Adrenal gland (tissue), 12 donors: ENCODE measurements around the gene MACROD2. TPM values are rescaled to one million over a fixed set of nuclear protein-coding genes. Genes with fewer than 3 reads are reported as not detected.

Experiments
- DNase-seq, 7 donors: peaks; one replicate each; pipeline ENCODE4 v3.0.0-alpha.2; 2019 to 2020
- H3K27ac ChIP-seq, 5 donors: fragments of 200-600 bp; sonication (generic) in 4 of 5; 1 replicate in 3 of 5; 2 replicates in 2 of 5; pipeline versions ENCODE4 v1.5.1 to v1.8.0; 2016 to 2020; ENCODE audit warnings: mild to moderate bottlenecking in 1 of 5
- H3K27me3 ChIP-seq: fragments of 200-600 bp; 2 replicates; pipeline ENCODE4 v1.8.0; 2021
- H3K36me3 ChIP-seq, 2 donors: fragments of 200-600 bp; replicated peaks in 1 of 2; 1 replicate in 1 of 2; 2 replicates in 1 of 2; pipeline versions ENCODE4 v1.5.1 to v1.8.0; 2018 to 2022
- H3K4me1 ChIP-seq, 2 donors: fragments of 200-600 bp; replicated peaks in 1 of 2; 1 replicate in 1 of 2; 2 replicates in 1 of 2; pipeline versions ENCODE4 v1.5.1 to v1.8.0; 2018 to 2021
- H3K4me3 ChIP-seq, 4 donors: fragments of 200-600 bp; sonication (generic) in 3 of 4; one replicate each; pipeline ENCODE4 v1.5.1; 2016 to 2018
- H3K9me3 ChIP-seq, 3 donors: fragments of 200-600 bp; sonication (generic) in 1 of 3; replicated peaks in 1 of 3; 1 replicate in 2 of 3; 2 replicates in 1 of 3; pipeline versions ENCODE4 v1.5.1 to v1.8.0; 2016 to 2021
- POLR2A ChIP-seq, 2 donors: fragments of 450-650 bp; IDR thresholded peaks; one replicate each; pipeline ENCODE4 v1.6.1; 2017; ENCODE audit warnings: antibody characterized with exemption in 2 of 2, mild to moderate bottlenecking in 2 of 2, moderate library complexity in 1 of 2
- WGBS, 4 donors: extraction: QIAGEN DNeasy Blood & Tissue Kit in 2 of 4; methylation state at CpG; one replicate each; pipeline versions ENCODE4 v1.1.5 to v1.1.7; 2013 to 2017; 5-methylcytosine and 5-hydroxymethylcytosine counted together
- intact Hi-C, 2 donors: fragments of 100-400 bp; cut with DNase I; formaldehyde crosslinking; loops; one replicate each; pipeline versions ENCODE4 v1.14.1 to v1.15.0; 2022 to 2023
- polyA plus RNA-seq, 3 donors: library from polyadenylated mRNA; stranded (reverse); fragments of 200-250 nt in 2 of 3; fragments of 350-450 nt in 1 of 3; fragmentation: Illumina TruSeq in 1 of 3; extraction: RNeasy Lipid Tissue Mini Kit (QIAGEN cat#74804) in 1 of 3; gene quantifications; one replicate each; pipeline ENCODE4 v1.2.3, GENCODE V29; 2013 to 2014
- total RNA-seq, 9 donors: library from RNA; depleted of rRNA in 4 of 9; stranded (reverse); fragments of >200 nt in 4 of 9; fragments of 120-200 nt in 1 of 9; fragmentation: NEBNext Ultra II Directional in 1 of 9; extraction: Animal tissue kit (Norgen Biotek cat#: 25700) in 1 of 9; gene quantifications; one replicate each; pipeline versions ENCODE4 v1.1.0 to v1.2.4, GENCODE V29; 2013 to 2023
- TF ChIP-seq, protein P1 (sequence below), 6 experiments: fragments of 450-650 bp in 4 of 6; fragments of 200-600 bp in 2 of 6; sonication (generic) in 1 of 6; IDR thresholded peaks; 1 replicate in 5 of 6; 2 replicates in 1 of 6; pipeline versions ENCODE4 v1.5.1 to v1.8.0; 2016 to 2021; ENCODE audit warnings: antibody characterized with exemption in 6 of 6, mild to moderate bottlenecking in 2 of 6, moderate library complexity in 1 of 6
- donor health status: healthy with polysubstance abuse.
- donor health status: Bipolar disorder and iron deficiency.
- donor health status: DM: yes; HTN: yes; CAD: no.
- donor health status: DM: no; HTN: no; CAD: no.
- donor health status: DM: no; HTN: no; CAD: no.
- donor health status: DM: yes; HTN: yes; CAD: no.

MACROD2 gene
- total and polyA plus RNA-seq, 12 donors = 1.1 to 21.2 (median 6.4) TPM

DNA sequence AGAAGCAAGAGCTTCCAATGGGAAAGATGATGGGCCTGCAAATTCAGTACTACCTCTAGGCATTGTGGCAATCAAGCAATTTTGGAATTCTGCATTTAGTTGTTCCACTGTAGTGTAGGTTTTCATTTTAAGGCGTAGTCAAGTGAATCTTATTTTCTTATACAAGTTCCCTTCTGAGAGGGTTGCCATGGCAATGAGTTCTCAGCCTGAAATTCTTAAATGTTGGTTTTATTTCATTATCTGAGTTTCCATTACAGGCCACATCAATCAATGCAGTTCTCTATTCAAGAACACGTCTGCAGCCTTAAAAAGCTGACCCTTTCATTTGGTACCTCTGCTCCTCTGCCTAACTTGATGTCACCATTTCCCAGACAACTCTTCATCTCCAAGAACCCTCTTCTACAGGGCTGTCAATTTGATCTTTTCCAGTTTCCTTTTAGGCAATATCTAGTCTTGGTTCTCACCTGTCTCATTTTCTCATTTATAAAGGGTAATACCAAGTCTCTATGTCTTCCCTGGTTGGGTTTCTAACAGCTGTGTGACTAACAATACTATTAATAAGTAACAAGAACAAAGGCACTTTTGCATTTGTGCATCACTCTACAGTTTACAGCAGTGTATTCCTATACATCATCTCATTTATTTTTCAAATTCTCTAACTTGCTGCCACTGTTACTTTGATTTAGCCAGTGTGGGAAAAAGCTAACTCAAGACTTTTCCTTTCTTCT lies 1240.3 kb downstream of the MACROD2 start:
- TF ChIP-seq, protein P1, sequence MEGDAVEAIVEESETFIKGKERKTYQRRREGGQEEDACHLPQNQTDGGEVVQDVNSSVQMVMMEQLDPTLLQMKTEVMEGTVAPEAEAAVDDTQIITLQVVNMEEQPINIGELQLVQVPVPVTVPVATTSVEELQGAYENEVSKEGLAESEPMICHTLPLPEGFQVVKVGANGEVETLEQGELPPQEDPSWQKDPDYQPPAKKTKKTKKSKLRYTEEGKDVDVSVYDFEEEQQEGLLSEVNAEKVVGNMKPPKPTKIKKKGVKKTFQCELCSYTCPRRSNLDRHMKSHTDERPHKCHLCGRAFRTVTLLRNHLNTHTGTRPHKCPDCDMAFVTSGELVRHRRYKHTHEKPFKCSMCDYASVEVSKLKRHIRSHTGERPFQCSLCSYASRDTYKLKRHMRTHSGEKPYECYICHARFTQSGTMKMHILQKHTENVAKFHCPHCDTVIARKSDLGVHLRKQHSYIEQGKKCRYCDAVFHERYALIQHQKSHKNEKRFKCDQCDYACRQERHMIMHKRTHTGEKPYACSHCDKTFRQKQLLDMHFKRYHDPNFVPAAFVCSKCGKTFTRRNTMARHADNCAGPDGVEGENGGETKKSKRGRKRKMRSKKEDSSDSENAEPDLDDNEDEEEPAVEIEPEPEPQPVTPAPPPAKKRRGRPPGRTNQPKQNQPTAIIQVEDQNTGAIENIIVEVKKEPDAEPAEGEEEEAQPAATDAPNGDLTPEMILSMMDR (IDR thresholded peaks at IDR 0.05) = no peak
- no peak for TF ChIP-seq POLR2A (IDR thresholded peaks at IDR 0.05)
- H3K4me3 ChIP-seq = no peak overlapping the region
- H3K9me3 ChIP-seq = no peaks in the 10 kb centered on the region
- H3K27me3 ChIP-seq = no peaks in the 10 kb centered on the region
- H3K36me3 ChIP-seq = no peaks in the 10 kb centered on the region
- H3K27ac ChIP-seq = no peak overlapping the region
- intact Hi-C loops = no loop called here
- no peak for DNase-seq
- no peaks in the 10 kb centered on the region for H3K4me1 ChIP-seq
- 74 to 88% (median 85%) methylated on average over 2 of the region's 2 CpGs for WGBS, 4 donors

DNA sequence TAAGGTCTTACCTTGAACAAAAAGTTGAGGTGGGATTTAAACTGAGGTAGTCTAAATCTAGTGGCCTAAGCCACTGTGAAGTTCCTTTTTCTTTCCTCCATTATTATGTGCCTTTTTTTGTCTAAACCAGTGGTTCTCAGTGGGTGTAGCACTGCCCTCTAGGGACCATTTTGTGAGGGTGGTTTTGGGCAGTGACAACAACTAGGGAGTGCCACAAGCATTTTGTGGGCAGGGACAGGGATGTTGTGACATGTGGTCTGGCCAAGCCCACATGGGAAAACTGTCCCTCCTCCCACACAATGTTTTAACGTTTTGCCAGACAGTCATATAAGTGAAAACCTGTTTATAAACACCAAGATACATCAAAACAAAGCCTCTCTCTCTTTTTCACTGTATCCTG lies 1241.5 kb downstream of the MACROD2 start:
- intact Hi-C loops = no loop called here
- peak; percentile 16 to 56 (median 34) for DNase-seq
- TF ChIP-seq, protein P1 (IDR thresholded peaks at IDR 0.05) = peak in 5 of 6 experiments; percentile 14 to 48 (median 45)
- no peak for TF ChIP-seq POLR2A (IDR thresholded peaks at IDR 0.05)
- H3K27me3 ChIP-seq = no peaks in the 10 kb centered on the region
- no peaks in the 10 kb centered on the region for H3K36me3 ChIP-seq
- H3K4me3 ChIP-seq = no peak overlapping the region
- H3K9me3 ChIP-seq = no peaks in the 10 kb centered on the region
- no peak overlapping the region for H3K27ac ChIP-seq
- WGBS, 4 donors = 11 to 33% (median 22%) methylated on average over 1 of the region's 1 CpG
- H3K4me1 ChIP-seq = no peaks in the 10 kb centered on the region

GRCh38 chr20:15239542-15240206 lies 1244.4 kb downstream of the MACROD2 start:
- Histone ChIP-seq H3K4me1 (no peaks in the 10 kb centered on the region), H3K9me3 (no peaks in the 10 kb centered on the region), H3K4me3 (no peak overlapping the region), H3K27me3 (no peaks in the 10 kb centered on the region), H3K27ac (no peak overlapping the region), H3K36me3 (no peaks in the 10 kb centered on the region)
- no peak for TF ChIP-seq POLR2A (IDR thresholded peaks at IDR 0.05)
- TF ChIP-seq, protein P1 (IDR thresholded peaks at IDR 0.05) = no peak
- intact Hi-C loops = no loop called here
- DNase-seq = no peak
- WGBS, 4 donors = 88 to 97% (median 90%) methylated on average over 3 of the region's 3 CpGs

DNA sequence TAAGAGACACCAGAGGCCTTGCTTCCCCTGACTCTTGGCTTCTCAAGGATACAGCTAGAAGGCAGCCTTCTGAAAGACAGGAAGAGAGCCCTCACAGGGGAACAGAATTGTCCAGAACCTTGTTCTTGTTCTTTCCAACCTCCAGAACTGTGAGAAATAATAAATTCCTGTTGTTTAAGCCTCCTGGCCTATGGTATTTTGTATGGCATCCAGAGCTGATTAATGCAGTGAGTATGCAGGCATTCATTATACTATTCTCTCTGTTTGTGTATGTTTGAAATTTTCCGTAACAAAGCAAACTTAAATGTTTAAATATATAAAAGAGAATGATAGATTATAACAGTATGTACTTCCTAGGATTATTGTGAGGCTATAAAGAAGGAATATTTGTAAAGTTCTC lies 1245.5 kb downstream of the MACROD2 start:
- TF ChIP-seq POLR2A (IDR thresholded peaks at IDR 0.05) = no peak
- TF ChIP-seq, protein P1 (IDR thresholded peaks at IDR 0.05) = no peak
- Histone ChIP-seq H3K27ac (no peak overlapping the region), H3K27me3 (no peaks in the 10 kb centered on the region), H3K36me3 (no peaks in the 10 kb centered on the region), H3K9me3 (no peaks in the 10 kb centered on the region), H3K4me1 (no peaks in the 10 kb centered on the region), H3K4me3 (no peak overlapping the region)
- intact Hi-C loops = no loop called here
- no peak for DNase-seq
- 40 to 92% (median 72%) methylated on average over 1 of the region's 1 CpG for WGBS, 4 donors
